B cell (primary cell): ENCODE results near the gene SUGP1. TPM values are rescaled to one million over a fixed set of nuclear protein-coding genes. Genes with fewer than 3 reads are reported as not detected.

Experiments used
- ATAC-seq: fragments of 200-7000 bp; cut with Tn5 transposase; one replicate; pipeline ENCODE4 v1.10.0; 2021; ENCODE audit warnings: low read depth, mild to moderate bottlenecking, moderate number of reproducible peaks, moderate library complexity
- CTCF ChIA-PET: fragments of 350-600 bp; sonication (Branson Sonifier 250); formaldehyde crosslinking; loops from one replicate; lab custom pipeline; 2021; ENCODE audit warnings: antibody characterized with exemption, inconsistent platforms; lab: Charles Lee
- POLR2A ChIA-PET: fragments of 350-600 bp; sonication (Branson Sonifier 250); formaldehyde crosslinking; loops from one replicate; lab custom pipeline; 2021; ENCODE audit warnings: antibody characterized with exemption; lab: Charles Lee
- DNase-seq: peaks from one replicate; pipeline ENCODE4 v3.0.0; 2013
- H2AFZ ChIP-seq: 2 replicates; pipeline ENCODE4 v1.6.1; 2012; ENCODE audit warnings: mild to moderate bottlenecking, low read depth, low read length; ENCODE audit not compliant: insufficient read depth, poor library complexity, severe bottlenecking
- H3K27ac ChIP-seq, 2 donors: 1 replicate in 1 of 2; 2 replicates in 1 of 2; pipeline ENCODE4 v1.5.1; 2012 to 2013; ENCODE audit warnings: low read length in 2 of 2, mild to moderate bottlenecking in 2 of 2, moderate library complexity in 1 of 2
- H3K27me3 ChIP-seq, 4 experiments: fragments of 200-600 bp in 1 of 4; sonication (generic) in 1 of 4; replicated peaks in 1 of 4; 1 replicate in 2 of 4; 2 replicates in 2 of 4; pipeline versions ENCODE4 v1.6.1 to v1.7.0; 2013 to 2016; ENCODE audit warnings: low read length in 3 of 4, mild to moderate bottlenecking in 2 of 4, mixed read lengths in 1 of 4, moderate library complexity in 1 of 4; ENCODE audit not compliant: insufficient read depth in 4 of 4, control insufficient read depth in 3 of 4; ENCODE audit errors: control extremely low read depth in 1 of 4
- H3K36me3 ChIP-seq, 2 experiments: replicated peaks in 1 of 2; 1 replicate in 1 of 2; 2 replicates in 1 of 2; pipeline versions ENCODE4 v1.6.1 to v1.7.1; 2013; ENCODE audit warnings: low read length in 1 of 2; ENCODE audit not compliant: insufficient read depth in 2 of 2, control insufficient read depth in 1 of 2; ENCODE audit errors: control extremely low read depth in 1 of 2, extremely low read depth in 1 of 2
- H3K4me1 ChIP-seq, 2 donors: fragments of 200-600 bp in 1 of 2; sonication (generic) in 1 of 2; 1 replicate in 1 of 2; 2 replicates in 1 of 2; pipeline versions ENCODE4 v1.5.1 to v1.6.1; 2013 to 2017; ENCODE audit warnings: low read length in 2 of 2; ENCODE audit not compliant: control insufficient read depth in 2 of 2, insufficient read depth in 2 of 2
- H3K4me2 ChIP-seq: replicated peaks from 2 replicates; pipeline ENCODE3; 2012; ENCODE audit warnings: mild to moderate bottlenecking, low read depth, low read length; ENCODE audit not compliant: poor library complexity, severe bottlenecking
- H3K4me3 ChIP-seq, 5 experiments: fragments of 200-600 bp in 1 of 5; sonication (generic) in 1 of 5; 1 replicate in 3 of 5; 2 replicates in 2 of 5; pipeline versions ENCODE4 v1.5.1 to v1.7.0; 2011 to 2016; ENCODE audit warnings: low read length in 4 of 5, mild to moderate bottlenecking in 4 of 5, low read depth in 2 of 5, control low read depth in 1 of 5, moderate library complexity in 1 of 5; ENCODE audit not compliant: insufficient read depth in 1 of 5; ENCODE audit errors: control extremely low read depth in 1 of 5, extremely low read depth in 1 of 5
- H3K79me2 ChIP-seq: fragments of 200-600 bp; sonication (generic); one replicate; pipeline ENCODE4 v1.6.0; 2016; ENCODE audit warnings: low read length; ENCODE audit not compliant: control insufficient read depth, insufficient read depth
- H3K9ac ChIP-seq: fragments of 200-600 bp; sonication (generic); 2 replicates; pipeline ENCODE4 v1.6.1; 2017; ENCODE audit warnings: mild to moderate bottlenecking, low read length, moderate library complexity
- H3K9me3 ChIP-seq, 3 donors: one replicate each; pipeline versions ENCODE4 v1.6.1 to v1.7.1; 2013; ENCODE audit warnings: low read length in 2 of 3; ENCODE audit not compliant: control insufficient read depth in 2 of 3, insufficient read depth in 1 of 3; ENCODE audit errors: control extremely low read depth in 1 of 3
- H4K20me1 ChIP-seq: 2 replicates; pipeline ENCODE4 v1.6.0; 2012; ENCODE audit warnings: mild to moderate bottlenecking, low read length; ENCODE audit not compliant: insufficient read depth, control insufficient read depth, poor library complexity, severe bottlenecking
- H3K27ac Mint-ChIP-seq: one replicate; pipeline ENCODE4 v1.8.0; 2021; ENCODE audit warnings: mixed read lengths
- H3K27me3 Mint-ChIP-seq: one replicate; pipeline ENCODE4 v1.8.0; 2021; ENCODE audit warnings: mixed read lengths
- H3K4me1 Mint-ChIP-seq: one replicate; pipeline ENCODE4 v1.8.0; 2021; ENCODE audit warnings: mixed read lengths
- H3K4me3 Mint-ChIP-seq: one replicate; pipeline ENCODE4 v1.8.0; 2021; ENCODE audit warnings: mixed read lengths
- H3K9me3 Mint-ChIP-seq: one replicate; pipeline ENCODE4 v1.8.0; 2022; ENCODE audit warnings: mixed read lengths; ENCODE audit not compliant: insufficient read depth
- EZH2 ChIP-seq: IDR thresholded peaks from 2 replicates; pipeline ENCODE4 v1.6.1; 2012; ENCODE audit warnings: borderline replicate concordance, low read depth, mild to moderate bottlenecking, moderate library complexity, low read length; ENCODE audit not compliant: insufficient read depth, poor library complexity, severe bottlenecking
- WGBS: methylation state at CpG from one replicate; pipeline ENCODE4 v1.1.5; 2013; ENCODE audit warnings: missing lambda C conversion rate; ENCODE audit not compliant: insufficient coverage; 5-methylcytosine and 5-hydroxymethylcytosine counted together
- intact Hi-C: fragments of 100-400 bp; cut with micrococcal nuclease; formaldehyde crosslinking; loops from one replicate; pipeline ENCODE4 v1.10.0; 2022
- polyA plus RNA-seq: library from polyadenylated mRNA; depleted of rRNA; stranded (reverse); fragments of >200 nt; gene quantifications from 2 replicates; pipeline ENCODE4 v1.2.3, GENCODE V29; 2012
- total RNA-seq, 2 donors: library from RNA; stranded (reverse); fragments of 120-200 nt in 1 of 2; gene quantifications; 1 replicate in 1 of 2; 2 replicates in 1 of 2; pipeline versions ENCODE4 v1.2.3 to v1.2.4, GENCODE V29; 2013 to 2022
- TF ChIP-seq, protein P1 (sequence below): fragments of 200-600 bp; IDR thresholded peaks from one replicate; pipeline ENCODE4 v1.8.0; 2022; ENCODE audit warnings: antibody characterized with exemption, mild to moderate bottlenecking

Gene SUGP1
- total and polyA plus RNA-seq, 2 donors (not counting 1 experiment from before 2014, with no cell fraction given), result 61.3 to 86.9 TPM

DNA sequence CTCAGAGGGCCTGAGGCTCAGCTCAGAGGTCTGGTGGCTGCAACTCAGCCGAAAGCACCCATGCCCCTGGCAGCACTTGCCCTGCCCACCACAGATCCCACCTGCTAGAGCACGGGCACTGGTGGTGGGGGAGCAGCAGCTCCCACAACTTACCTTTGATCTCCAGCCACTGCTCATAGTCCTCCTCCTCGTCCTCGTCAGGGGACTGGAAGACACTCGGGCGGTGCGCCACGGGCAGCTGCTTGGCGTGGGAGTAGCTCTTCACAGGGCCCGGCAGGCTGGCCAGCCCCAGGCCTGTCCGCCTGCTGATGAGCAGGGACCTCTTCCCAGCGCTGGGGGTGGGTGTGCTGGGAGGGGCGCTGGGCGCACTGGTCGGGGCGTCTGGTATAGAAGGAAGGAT is 14.6 kb downstream of the SUGP1 start:
- no peak for DNase-seq
- Mint-ChIP-seq H3K27me3 (no peaks in the 10 kb centered on the region), H3K4me3 (no peak overlapping the region), H3K9me3 (no peaks in the 10 kb centered on the region), H3K27ac (no peak overlapping the region), H3K4me1 (no peaks in the 10 kb centered on the region)
- no peak overlapping the region for H3K9ac ChIP-seq
- CTCF ChIA-PET, result no interaction called here
- ATAC-seq, result no peak
- H3K4me3 ChIP-seq, result no peak overlapping the region
- no peak for TF ChIP-seq EZH2
- TF ChIP-seq, protein P1, sequence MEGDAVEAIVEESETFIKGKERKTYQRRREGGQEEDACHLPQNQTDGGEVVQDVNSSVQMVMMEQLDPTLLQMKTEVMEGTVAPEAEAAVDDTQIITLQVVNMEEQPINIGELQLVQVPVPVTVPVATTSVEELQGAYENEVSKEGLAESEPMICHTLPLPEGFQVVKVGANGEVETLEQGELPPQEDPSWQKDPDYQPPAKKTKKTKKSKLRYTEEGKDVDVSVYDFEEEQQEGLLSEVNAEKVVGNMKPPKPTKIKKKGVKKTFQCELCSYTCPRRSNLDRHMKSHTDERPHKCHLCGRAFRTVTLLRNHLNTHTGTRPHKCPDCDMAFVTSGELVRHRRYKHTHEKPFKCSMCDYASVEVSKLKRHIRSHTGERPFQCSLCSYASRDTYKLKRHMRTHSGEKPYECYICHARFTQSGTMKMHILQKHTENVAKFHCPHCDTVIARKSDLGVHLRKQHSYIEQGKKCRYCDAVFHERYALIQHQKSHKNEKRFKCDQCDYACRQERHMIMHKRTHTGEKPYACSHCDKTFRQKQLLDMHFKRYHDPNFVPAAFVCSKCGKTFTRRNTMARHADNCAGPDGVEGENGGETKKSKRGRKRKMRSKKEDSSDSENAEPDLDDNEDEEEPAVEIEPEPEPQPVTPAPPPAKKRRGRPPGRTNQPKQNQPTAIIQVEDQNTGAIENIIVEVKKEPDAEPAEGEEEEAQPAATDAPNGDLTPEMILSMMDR, result no peak
- peaks cover 0 to 94% of the 10 kb centered on the region in 2 experiments for H3K36me3 ChIP-seq
- no peak overlapping the region for H2AFZ ChIP-seq
- H3K27me3 ChIP-seq, result no peaks in the 10 kb centered on the region
- H3K27ac ChIP-seq, result no peak overlapping the region
- WGBS, result over 99% methylated on average over 15 of the region's 16 CpGs
- intact Hi-C loops, result no loop called here
- no peak overlapping the region for H3K4me2 ChIP-seq
- POLR2A ChIA-PET, result no interaction called here
- H3K4me1 ChIP-seq, result no peaks in the 10 kb centered on the region
- H3K79me2 ChIP-seq, result peaks cover 19% of the 10 kb centered on the region
- H3K9me3 ChIP-seq, result no peaks in the 10 kb centered on the region
- peaks cover 12% of the 10 kb centered on the region for H4K20me1 ChIP-seq

DNA sequence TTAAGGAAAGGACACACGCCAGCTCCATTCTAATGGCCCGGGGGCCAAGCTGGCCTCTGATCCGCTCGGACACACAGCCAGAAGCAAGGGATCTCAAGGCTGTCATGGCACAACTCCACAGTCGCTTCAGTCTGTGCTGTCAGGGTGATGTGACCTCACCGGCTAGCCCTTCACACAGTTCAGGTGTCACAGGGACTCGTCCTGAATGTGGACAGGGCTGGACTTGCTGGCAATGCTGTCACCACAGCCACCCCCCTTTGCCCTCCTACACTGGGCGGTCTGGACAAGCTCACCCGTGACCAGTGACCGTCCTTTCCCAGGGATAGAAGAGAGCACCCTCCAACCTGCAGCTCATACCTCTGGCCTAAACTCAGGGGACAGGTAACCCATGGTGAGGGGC is 15.2 kb downstream of the SUGP1 start:
- Histone ChIP-seq H3K4me3 (no peak overlapping the region), H3K9ac (no peak overlapping the region), H3K4me1 (no peaks in the 10 kb centered on the region), H3K36me3 (peaks cover 0 to 87% of the 10 kb centered on the region in 2 experiments), H3K9me3 (no peaks in the 10 kb centered on the region), H3K79me2 (peaks cover 15% of the 10 kb centered on the region), H4K20me1 (peaks cover 12% of the 10 kb centered on the region), H2AFZ (no peak overlapping the region), H3K27me3 (no peaks in the 10 kb centered on the region), H3K4me2 (no peak overlapping the region), H3K27ac (no peak overlapping the region)
- Mint-ChIP-seq H3K4me3 (no peak overlapping the region), H3K27ac (no peak overlapping the region), H3K9me3 (no peaks in the 10 kb centered on the region), H3K27me3 (no peaks in the 10 kb centered on the region), H3K4me1 (no peaks in the 10 kb centered on the region)
- DNase-seq, result no peak
- ATAC-seq, result no peak
- POLR2A ChIA-PET, result no interaction called here
- WGBS, result 98% methylated on average over 10 of the region's 10 CpGs
- TF ChIP-seq, protein P1, result no peak
- no peak for TF ChIP-seq EZH2
- intact Hi-C loops, result no loop called here
- CTCF ChIA-PET, result no interaction called here
